GM12878 (cell line): ENCODE data around the gene LCMT1. TPM values are rescaled to one million over a fixed set of nuclear protein-coding genes. Genes with fewer than 3 reads are reported as not detected.

Source experiments
- ATAC-seq: fragments of 200-7000 bp; cut with Tn5 transposase; 3 replicates; pipeline ENCODE4 v1.9.1; 2020; ENCODE audit warnings: mild to moderate bottlenecking, moderate library complexity
- BruUV-seq: library from RNA; stranded (reverse); fragments of 400-500 nt; replicated peaks from 2 replicates; lab custom pipeline; 2021; lab: Mats Ljungman, UMichigan
- CTCF ChIA-PET: fragments of 300-600 bp; sonication (Branson Sonifier 250); formaldehyde crosslinking; extraction: SDS; loops from one replicate; lab custom pipeline; 2021; ENCODE audit warnings: inconsistent platforms; lab: Yijun Ruan, JAX
- POLR2A ChIA-PET: fragments of 350-600 bp; formaldehyde crosslinking; extraction: SDS; loops from one replicate; lab custom pipeline; 2021; ENCODE audit warnings: inconsistent platforms; lab: Charles Lee
- RAD21 ChIA-PET: fragments of 300-600 bp; sonication (Branson Sonifier 250); formaldehyde crosslinking; loops from one replicate; lab custom pipeline; 2023; ENCODE audit warnings: antibody characterized with exemption; ENCODE audit not compliant: unreplicated experiment; lab: Charles Lee
- SMC1A ChIA-PET: fragments of 300-600 bp; sonication (Branson Sonifier 250); formaldehyde crosslinking; loops from one replicate; lab custom pipeline; 2023; ENCODE audit not compliant: unreplicated experiment, uncharacterized antibody; lab: Charles Lee
- DNase-seq: peaks from one replicate; pipeline ENCODE4 v3.0.0-alpha.2; 2011; ENCODE audit warnings: low read depth, low spot score
- FAIRE-seq: peaks from 3 replicates; lab custom pipeline; 2011; peaks lifted over from hg19 to GRCh38; lab: Jason Lieb, UNC
- H2AFZ ChIP-seq: 2 replicates; pipeline ENCODE4 v1.6.0; 2011; ENCODE audit warnings: low read depth, low read length, control low read depth; ENCODE audit not compliant: control insufficient read depth
- H3K27ac ChIP-seq: 2 replicates; pipeline ENCODE4 v1.5.1; 2011; ENCODE audit warnings: control low read depth; ENCODE audit not compliant: control insufficient read depth, insufficient read depth
- H3K27me3 ChIP-seq, 2 experiments: replicated peaks in 1 of 2; 2 replicates each; pipeline versions ENCODE4 v1.6.0 to v1.6.1; 2011; ENCODE audit warnings: low read length in 1 of 2; ENCODE audit not compliant: control insufficient read depth in 2 of 2, insufficient read depth in 2 of 2
- H3K36me3 ChIP-seq, 2 experiments: 2 replicates each; pipeline ENCODE4 v1.5.1; 2011; ENCODE audit warnings: low read length in 1 of 2; ENCODE audit not compliant: control insufficient read depth in 2 of 2, insufficient read depth in 2 of 2
- H3K4me1 ChIP-seq: 2 replicates; pipeline ENCODE4 v1.6.1; 2011; ENCODE audit warnings: mild to moderate bottlenecking, low read length, moderate library complexity, mixed read lengths; ENCODE audit not compliant: control insufficient read depth, insufficient read depth
- H3K4me2 ChIP-seq: 2 replicates; pipeline ENCODE4 v1.6.0; 2011; ENCODE audit warnings: control low read depth; ENCODE audit not compliant: control insufficient read depth, insufficient read depth
- H3K4me3 ChIP-seq: fragments of 200-600 bp; sonication (generic); 2 replicates; pipeline ENCODE4 v1.5.1; 2016
- H3K79me2 ChIP-seq: 2 replicates; pipeline ENCODE4 v1.6.0; 2011; ENCODE audit warnings: low read length; ENCODE audit not compliant: control insufficient read depth, insufficient read depth
- H3K9ac ChIP-seq: 2 replicates; pipeline ENCODE4 v1.8.0; 2011; ENCODE audit warnings: low read length, control low read depth, mixed read lengths; ENCODE audit not compliant: control insufficient read depth, insufficient read depth
- H3K9me3 ChIP-seq: replicated peaks from 3 replicates; pipeline ENCODE4 v1.5.1; 2011; ENCODE audit warnings: mild to moderate bottlenecking, low read length; ENCODE audit not compliant: control insufficient read depth, insufficient read depth
- H4K20me1 ChIP-seq: 2 replicates; pipeline ENCODE4 v1.6.0; 2011; ENCODE audit not compliant: control insufficient read depth, insufficient read depth
- ASH2L ChIP-seq: fragments of 300-600, 200-600 bp; sonication (generic); IDR thresholded peaks from 2 replicates; pipeline ENCODE4 v1.6.1; 2017; ENCODE audit warnings: low read depth, mild to moderate bottlenecking, borderline replicate concordance
- CEBPB ChIP-seq, 2 experiments: fragments of 150-350 bp in 1 of 2; IDR thresholded peaks; 2 replicates each; pipeline ENCODE4 v1.6.1; 2012 to 2014; ENCODE audit warnings: low read depth in 2 of 2, low read length in 2 of 2, borderline replicate concordance in 1 of 2, inconsistent platforms in 1 of 2
- SMAD5 ChIP-seq: IDR thresholded peaks from 2 replicates; pipeline ENCODE4 v1.6.1; 2016; ENCODE audit warnings: antibody characterized with exemption, low read depth
- ZNF24 ChIP-seq: fragments of 450-650 bp; IDR thresholded peaks from 2 replicates; pipeline ENCODE4 v1.6.1; 2017; ENCODE audit warnings: antibody characterized with exemption, mild to moderate bottlenecking
- WGBS: methylation state at CpG from one replicate; pipeline ENCODE4 v1.1.6; 2016; ENCODE audit warnings: low lambda C conversion rate; ENCODE audit not compliant: insufficient replicate concordance, insufficient coverage; ENCODE audit errors: missing lambda C conversion rate; 5-methylcytosine and 5-hydroxymethylcytosine counted together
- in situ Hi-C: fragments of 300-500 bp; cut with MboI; formaldehyde crosslinking; loops from 9 replicates; pipeline ENCODE4 v1.14.3; 2018; ENCODE audit warnings: mixed read lengths
- intact Hi-C: fragments of 100-400 bp; cut with micrococcal nuclease; formaldehyde crosslinking; loops from one replicate; pipeline ENCODE4 v1.14.2; 2022; ENCODE audit not compliant: unreplicated experiment
- polyA plus RNA-seq, 11 experiments: library from polyadenylated mRNA; depleted of rRNA in 4 of 11; unstranded in 6 of 11; stranded (reverse) in 5 of 11; fragments of >200 nt; fragmentation: Nextera tagmentation in 4 of 11; fragmentation: Illumina TruSeq in 1 of 11; extraction: Ambion mirVana in 4 of 11; extraction: Trizol in 1 of 11; gene quantifications; 1 replicate in 1 of 11; 2 replicates in 10 of 11; pipeline versions ENCODE4 v1.2.1 to v1.2.3, GENCODE V29; 2011 to 2016; ENCODE audit warnings: inconsistent platforms in 2 of 11, missing spikeins in 2 of 11, low read depth in 1 of 11
- total RNA-seq, 4 experiments: library from RNA; depleted of rRNA in 3 of 4; stranded (reverse); fragments of >200 nt in 3 of 4; fragmentation: Illumina TruSeq in 1 of 4; extraction: Trizol in 1 of 4; gene quantifications; 2 replicates each; pipeline versions ENCODE4 v1.2.1 to v1.2.3, GENCODE V29; 2013 to 2021
- TF ChIP-seq, protein P1 (sequence below), 3 experiments: IDR thresholded peaks in 2 of 3; conservative IDR thresholded peaks in 1 of 3; 2 replicates each; pipeline ENCODE4 v1.5.1; 2011; ENCODE audit warnings: low read depth in 3 of 3, low read length in 3 of 3, mild to moderate bottlenecking in 3 of 3, control low read depth in 2 of 3, moderate library complexity in 2 of 3, inconsistent platforms in 1 of 3, mixed read lengths in 1 of 3; ENCODE audit not compliant: control insufficient read depth in 2 of 3, insufficient read depth in 1 of 3; ENCODE audit errors: extremely low read depth in 1 of 3

LCMT1 gene
- total and polyA plus RNA-seq, 10 of the 15 experiments (the other 5 are each of a cell fraction or from before 2014, with no cell fraction given), result 19.7 to 51.2 (median 32.6) TPM

DNA sequence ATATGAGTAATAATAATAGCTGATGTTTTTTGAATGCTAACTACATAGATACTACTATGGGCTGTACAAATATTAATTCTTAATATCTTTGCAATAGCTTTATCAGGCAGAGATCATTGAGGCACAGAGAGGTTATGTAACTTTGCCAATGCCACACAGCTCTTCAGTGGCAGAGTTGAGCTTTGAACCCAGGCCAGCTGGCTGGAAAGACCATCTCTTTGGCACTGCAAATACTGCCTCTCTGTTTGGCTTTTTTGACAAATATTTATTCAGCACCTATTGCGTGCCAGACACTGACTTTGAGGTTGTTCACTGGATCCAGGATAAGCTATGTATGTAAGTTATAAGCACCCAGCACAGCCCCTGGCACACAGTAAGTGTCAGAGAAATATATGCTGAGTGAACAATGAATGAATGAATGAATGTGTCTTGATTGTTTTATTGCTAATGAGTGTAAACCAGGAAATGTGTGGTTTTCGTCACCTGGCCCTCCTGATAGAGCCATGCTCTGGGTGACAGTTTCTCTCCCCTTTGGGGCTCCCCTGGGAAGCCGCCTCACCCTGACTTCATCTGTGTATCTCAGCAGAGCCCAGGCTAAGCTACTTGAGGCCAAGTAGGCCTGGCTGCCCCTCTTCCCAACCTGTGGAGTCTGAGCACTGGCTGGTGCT is 107.7 kb downstream of the LCMT1 start:
- TF ChIP-seq CEBPB (IDR thresholded peaks at IDR 0.05; ENCODE audit: borderline replicate concordance in 1 of 2, low read depth in 2 of 2, low read length in 2 of 2) (no peak), ZNF24 (peak; percentile 74)
- Histone ChIP-seq H4K20me1 (no peaks in the 10 kb centered on the region), H3K27ac (no peak overlapping the region), H3K4me2 (no peak overlapping the region), H3K4me3 (no peak overlapping the region), H3K9ac (no peak overlapping the region), H3K27me3 (peaks cover 0 to 1% of the 10 kb centered on the region in 2 experiments; a peak in 1 of 4 replicates), H3K4me1 (no peaks in the 10 kb centered on the region), H3K9me3 (no peaks in the 10 kb centered on the region), H3K36me3 (no peaks in the 10 kb centered on the region), H3K79me2 (no peaks in the 10 kb centered on the region), H2AFZ (no peak overlapping the region)
- ATAC-seq, result no peak
- ChIA-PET POLR2A (no interaction called here), RAD21 (no interaction called here), SMC1A (interaction anchor here (0.9 to 1.1 kb wide), 2 partner anchors 11 to 163 kb away, joined by 3 read pairs; no protein-coding TSS in a partner anchor), CTCF (interaction anchor here (0.9 to 3.6 kb wide), 5 partner anchors 10 to 163 kb away, joined by 3 to 16 read pairs (median 3); no protein-coding TSS in a partner anchor)
- FAIRE-seq, result no peak
- 58% methylated on average over 3 of the region's 3 CpGs for WGBS
- in situ Hi-C loops, result no loop called here
- BruUV-seq, result no TSS peak
- intact Hi-C loops, result no loop called here
- DNase-seq, result no peak

DNA sequence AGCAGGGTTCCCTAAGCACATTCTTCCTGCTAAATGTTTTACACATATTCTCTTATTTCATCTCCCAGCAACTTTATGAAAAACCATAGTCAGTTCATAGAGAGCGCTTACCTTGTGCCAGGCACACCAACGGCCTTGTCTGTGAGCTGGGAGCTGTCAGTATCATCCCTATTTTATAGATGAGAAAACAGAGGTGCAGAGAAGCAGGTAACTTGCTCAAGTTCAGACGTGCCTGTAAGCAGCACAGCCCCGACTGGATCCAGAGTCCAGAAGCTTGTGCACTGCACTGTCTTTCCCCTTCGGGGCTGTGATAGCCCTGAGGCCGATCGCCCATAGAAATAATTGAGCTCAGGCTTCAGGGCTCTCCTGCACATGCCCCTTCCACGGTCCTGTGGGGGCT is 111.4 kb downstream of the LCMT1 start:
- intact Hi-C loops (loop anchor here (10.0 kb wide), 1 partner anchor 388 kb away; no protein-coding TSS in a partner anchor), in situ Hi-C loops (loop anchor here (10.0 kb wide), 2 partner anchors 248 to 708 kb away; no protein-coding TSS in a partner anchor)
- no peak for DNase-seq
- H2AFZ ChIP-seq, result no peak overlapping the region
- H3K27ac ChIP-seq, result no peak overlapping the region
- no peaks in the 10 kb centered on the region for H3K79me2 ChIP-seq
- ATAC-seq, result no peak
- CTCF ChIA-PET, result interaction anchor here (0.7 to 3.7 kb wide), 10 partner anchors 10 to 485 kb away, joined by 3 to 16 read pairs (median 4); partner anchors contain the start of gene LCMT1
- BruUV-seq, result no TSS peak
- POLR2A ChIA-PET, result interaction anchor here (0.6 to 0.7 kb wide), 2 partner anchors 28 to 107 kb away, joined by 3 read pairs; no protein-coding TSS in a partner anchor
- no peaks in the 10 kb centered on the region for H3K36me3 ChIP-seq
- no peak for FAIRE-seq
- TF ChIP-seq, protein P1, sequence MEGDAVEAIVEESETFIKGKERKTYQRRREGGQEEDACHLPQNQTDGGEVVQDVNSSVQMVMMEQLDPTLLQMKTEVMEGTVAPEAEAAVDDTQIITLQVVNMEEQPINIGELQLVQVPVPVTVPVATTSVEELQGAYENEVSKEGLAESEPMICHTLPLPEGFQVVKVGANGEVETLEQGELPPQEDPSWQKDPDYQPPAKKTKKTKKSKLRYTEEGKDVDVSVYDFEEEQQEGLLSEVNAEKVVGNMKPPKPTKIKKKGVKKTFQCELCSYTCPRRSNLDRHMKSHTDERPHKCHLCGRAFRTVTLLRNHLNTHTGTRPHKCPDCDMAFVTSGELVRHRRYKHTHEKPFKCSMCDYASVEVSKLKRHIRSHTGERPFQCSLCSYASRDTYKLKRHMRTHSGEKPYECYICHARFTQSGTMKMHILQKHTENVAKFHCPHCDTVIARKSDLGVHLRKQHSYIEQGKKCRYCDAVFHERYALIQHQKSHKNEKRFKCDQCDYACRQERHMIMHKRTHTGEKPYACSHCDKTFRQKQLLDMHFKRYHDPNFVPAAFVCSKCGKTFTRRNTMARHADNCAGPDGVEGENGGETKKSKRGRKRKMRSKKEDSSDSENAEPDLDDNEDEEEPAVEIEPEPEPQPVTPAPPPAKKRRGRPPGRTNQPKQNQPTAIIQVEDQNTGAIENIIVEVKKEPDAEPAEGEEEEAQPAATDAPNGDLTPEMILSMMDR (IDR thresholded peaks at IDR 0.05 in 2 of 3, conservative IDR thresholded peaks at IDR 0.05 in 1 of 3; ENCODE audit: control insufficient read depth in 2 of 3, extremely low read depth in 1 of 3, insufficient read depth in 1 of 3, low read depth in 3 of 3, low read length in 3 of 3), result no peak
- TF ChIP-seq SMAD5 (no peak), ASH2L (no peak)
- H3K9me3 ChIP-seq, result no peaks in the 10 kb centered on the region
- H3K4me3 ChIP-seq, result no peak overlapping the region
- SMC1A ChIA-PET, result interaction anchor here (0.7 to 1.2 kb wide), 3 partner anchors 8 to 129 kb away, joined by 4 to 5 read pairs (median 4); no protein-coding TSS in a partner anchor
- no peak overlapping the region for H3K9ac ChIP-seq
- H3K27me3 ChIP-seq, result peaks cover 0 to 1% of the 10 kb centered on the region in 2 experiments; a peak in 1 of 4 replicates
- RAD21 ChIA-PET, result interaction anchor here (1.1 to 1.2 kb wide), 2 partner anchors 111 to 165 kb away, joined by 3 to 4 read pairs; partner anchors contain the start of gene LCMT1
- H3K4me2 ChIP-seq, result no peak overlapping the region
- WGBS, result 53% methylated on average over 8 of the region's 8 CpGs
- no peaks in the 10 kb centered on the region for H4K20me1 ChIP-seq
- H3K4me1 ChIP-seq, result no peaks in the 10 kb centered on the region
